GM18507 (cell line): Measurements from ENCODE around the gene TMED3.

Experiments used
- DNase-seq: peaks from one replicate; pipeline ENCODE4 v3.0.0; 2011; ENCODE audit warnings: low read depth; ENCODE audit not compliant: insufficient read length; ENCODE audit errors: extremely low spot score
- FAIRE-seq: peaks from 2 replicates; lab custom pipeline; 2011; peaks lifted over from hg19 to GRCh38; lab: Jason Lieb, UNC

TMED3 gene

DNA sequence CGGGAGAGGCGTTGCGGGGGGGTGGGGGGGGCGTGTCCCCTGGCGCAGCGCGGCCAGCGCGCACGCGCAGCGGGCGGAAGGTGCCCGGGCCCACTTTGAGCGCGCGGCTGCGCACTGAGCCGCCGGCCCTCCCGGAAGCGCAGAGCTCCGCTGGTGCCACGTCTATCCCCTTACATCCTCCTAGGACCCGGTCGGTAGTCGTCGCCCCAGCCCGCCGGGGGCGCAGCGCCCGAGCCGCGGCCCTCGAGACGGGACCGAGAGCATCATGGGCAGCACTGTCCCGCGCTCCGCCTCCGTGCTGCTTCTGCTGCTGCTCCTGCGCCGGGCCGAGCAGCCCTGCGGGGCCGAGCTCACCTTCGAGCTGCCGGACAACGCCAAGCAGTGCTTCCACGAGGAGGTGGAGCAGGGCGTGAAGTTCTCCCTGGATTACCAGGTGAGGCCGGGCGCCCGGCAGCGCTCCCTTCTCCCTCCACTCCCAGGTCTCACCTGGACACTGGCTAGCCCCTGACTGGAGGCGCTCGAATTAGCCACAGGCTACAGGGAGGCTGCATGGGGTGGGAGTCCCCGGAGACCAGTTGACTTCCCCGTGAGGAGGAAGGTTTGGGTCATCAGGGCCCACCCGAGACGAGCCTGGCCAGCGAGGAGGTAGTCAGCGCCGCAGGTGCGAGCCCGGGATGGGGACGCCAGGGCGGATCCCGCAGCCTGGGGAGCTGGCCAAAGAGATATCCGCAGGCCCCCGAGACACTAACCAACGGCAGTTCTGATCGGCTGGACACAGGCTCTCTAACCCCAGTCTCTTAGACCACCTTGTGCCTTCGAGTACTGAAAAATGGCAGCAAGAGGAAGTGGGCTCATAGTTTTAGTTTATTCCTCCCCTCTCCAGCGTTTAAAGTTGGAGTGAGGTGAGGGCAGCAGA, at the start of gene TMED3:
TSS of gene TMED3 (plus strand) at position 128 of the 916 bp plus-strand sequence. CDS start at position 266, 138 bp downstream.
- FAIRE-seq, result peak; percentile 81
- DNase-seq, result peak; percentile 97

DNA sequence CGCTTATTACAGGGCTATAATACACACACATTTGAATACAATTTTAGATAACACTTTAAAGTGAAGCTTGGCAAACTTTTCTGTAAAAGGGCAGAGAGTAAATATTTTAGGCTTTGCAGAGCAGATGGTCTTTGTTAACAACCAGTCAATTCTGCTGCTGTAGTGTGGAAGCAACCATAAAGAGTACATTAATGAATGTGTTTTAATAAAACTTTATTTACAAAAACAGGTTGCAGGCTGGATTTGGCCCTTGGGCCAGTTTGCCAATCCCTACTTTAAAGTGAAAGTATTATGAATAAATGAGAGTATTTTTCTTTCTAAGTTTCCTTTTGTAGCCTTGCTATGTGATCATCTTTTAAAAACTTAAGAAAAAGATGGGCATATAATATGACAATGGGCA, 49.1 kb upstream of the TMED3 start:
- FAIRE-seq (no peak), DNase-seq (no peak)

DNA sequence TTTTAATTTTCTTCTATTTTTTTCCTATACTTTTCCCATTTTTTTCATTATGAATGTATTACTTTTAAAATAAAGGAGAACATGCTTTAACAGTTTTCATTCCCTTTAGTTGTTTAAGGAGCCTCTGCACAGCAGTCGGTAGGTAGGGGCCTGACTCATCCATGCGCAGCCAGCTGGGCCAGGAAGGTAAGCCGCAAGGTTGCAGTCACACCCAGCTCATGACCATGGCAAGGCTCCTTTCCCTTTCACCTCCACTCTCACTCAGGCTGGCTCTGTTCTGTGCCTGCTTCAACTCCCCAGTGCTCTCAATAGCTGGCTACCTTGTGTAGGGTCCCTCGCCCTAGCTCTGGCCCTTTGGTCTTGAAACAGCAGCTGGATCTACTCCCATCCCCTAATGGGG, 45.7 kb upstream of the TMED3 start:
- no peak for FAIRE-seq
- no peak for DNase-seq

DNA sequence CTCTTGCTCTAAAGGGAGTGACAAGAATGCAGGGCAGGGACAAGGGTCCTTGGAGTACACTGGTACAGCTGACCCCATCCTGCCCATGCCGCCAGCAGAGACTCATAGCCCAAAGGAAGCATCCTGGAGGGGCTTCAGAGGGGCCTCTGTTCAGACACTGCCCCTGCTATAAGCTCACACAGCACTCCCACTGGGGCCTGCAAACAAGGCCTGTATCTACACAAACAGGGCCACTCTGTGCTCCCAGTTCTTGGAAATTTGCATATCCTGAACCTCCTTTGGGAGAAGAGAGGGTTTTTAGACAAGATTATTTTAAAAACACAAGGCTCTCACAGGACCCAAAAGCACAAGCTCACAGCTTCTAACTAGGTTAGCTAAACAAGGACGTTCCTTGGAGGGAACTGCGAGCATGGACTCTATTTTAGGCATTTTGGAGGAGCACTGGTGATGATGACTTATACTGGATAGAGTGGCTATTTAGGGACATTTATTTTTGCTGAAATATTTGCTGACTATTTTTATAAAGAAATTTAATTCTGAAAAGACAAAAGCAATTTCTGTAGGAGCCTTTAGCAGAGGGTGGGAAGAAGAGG, 44.8 kb upstream of the TMED3 start:
- DNase-seq, result no peak
- no peak for FAIRE-seq

DNA sequence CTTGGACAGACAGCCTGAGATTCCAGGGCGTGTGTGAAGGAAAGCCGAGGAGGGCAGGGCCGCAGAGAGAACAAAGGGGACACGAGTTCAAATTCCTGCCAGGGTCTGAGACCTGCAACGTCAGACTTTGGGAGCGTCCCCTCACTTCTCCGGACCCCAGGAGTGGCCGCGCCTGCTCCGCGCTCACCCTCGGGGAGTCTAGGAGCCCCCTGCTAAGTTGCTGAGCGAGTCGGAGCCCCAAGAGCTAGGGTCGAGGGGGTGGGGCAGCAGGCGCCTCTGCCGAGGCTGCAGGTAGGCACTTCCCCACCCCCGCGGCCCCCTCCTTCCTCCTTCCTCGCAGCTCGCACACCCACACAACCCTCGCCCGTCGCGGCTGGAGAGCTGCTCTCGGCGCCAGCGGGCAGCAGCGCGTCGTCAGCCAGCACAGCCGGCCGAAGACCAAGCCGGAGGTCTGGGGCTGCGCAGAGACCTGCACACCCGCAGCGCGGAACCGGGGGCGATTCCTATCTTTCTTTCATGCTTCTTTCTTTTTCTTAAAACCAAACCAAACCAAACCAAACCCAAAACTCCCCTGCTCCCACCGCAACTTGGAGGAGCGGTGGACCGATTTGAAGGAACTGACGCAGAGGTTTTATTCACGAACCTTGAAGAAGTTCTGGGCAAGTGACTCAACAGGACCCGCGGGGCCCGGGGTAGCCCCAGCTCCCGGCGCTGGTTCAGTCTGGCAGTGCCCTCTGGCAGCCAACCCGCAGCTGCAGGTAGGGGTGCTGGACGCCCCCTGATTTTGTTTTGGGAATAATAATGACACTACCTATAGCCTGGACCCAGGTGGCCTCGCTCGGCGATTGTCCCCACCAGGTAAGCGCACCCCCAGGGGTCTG, 28.3 kb upstream of the TMED3 start, which contains the start of gene ANKRD34C:
TSS of gene ANKRD34C (plus strand) at position 352 of the 881 bp plus-strand sequence. CDS start 10,563 bp downstream, outside the sequence.
- no peak for DNase-seq
- FAIRE-seq, result no peak

GRCh38 chr15:79283252-79284048, 27.5 kb upstream of the TMED3 start:
- DNase-seq (peak; percentile 8), FAIRE-seq (no peak)

DNA sequence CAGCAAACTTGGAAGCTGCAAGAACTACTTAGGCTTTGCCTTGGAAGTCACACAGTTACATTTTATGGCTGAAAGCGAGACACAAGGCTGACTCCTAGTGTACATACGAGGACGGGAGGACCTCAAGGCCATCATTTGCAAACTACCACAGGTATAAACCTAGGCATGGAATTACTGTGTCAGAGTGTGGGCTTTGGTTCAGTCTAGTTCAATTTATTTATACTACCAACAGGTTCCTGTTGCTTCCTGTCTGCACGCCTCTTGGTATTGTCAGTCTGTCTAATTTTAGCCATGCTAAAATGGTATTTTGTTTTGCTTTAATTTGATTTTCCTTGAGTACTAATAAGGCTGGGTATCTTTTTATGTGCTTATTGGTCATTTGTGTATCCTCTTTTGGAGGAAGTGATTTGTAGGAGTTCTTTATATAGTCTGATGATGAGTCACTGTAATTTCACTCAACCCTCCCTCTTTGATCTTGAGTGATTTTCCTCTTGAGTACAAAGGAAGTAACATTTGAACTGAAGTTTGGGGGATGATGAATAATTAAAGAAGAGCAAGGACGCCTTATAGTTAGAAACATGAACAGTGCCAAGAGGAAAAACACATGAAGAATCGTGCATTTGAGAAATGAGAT, 20.2 kb upstream of the TMED3 start:
- FAIRE-seq, result no peak
- no peak for DNase-seq

DNA sequence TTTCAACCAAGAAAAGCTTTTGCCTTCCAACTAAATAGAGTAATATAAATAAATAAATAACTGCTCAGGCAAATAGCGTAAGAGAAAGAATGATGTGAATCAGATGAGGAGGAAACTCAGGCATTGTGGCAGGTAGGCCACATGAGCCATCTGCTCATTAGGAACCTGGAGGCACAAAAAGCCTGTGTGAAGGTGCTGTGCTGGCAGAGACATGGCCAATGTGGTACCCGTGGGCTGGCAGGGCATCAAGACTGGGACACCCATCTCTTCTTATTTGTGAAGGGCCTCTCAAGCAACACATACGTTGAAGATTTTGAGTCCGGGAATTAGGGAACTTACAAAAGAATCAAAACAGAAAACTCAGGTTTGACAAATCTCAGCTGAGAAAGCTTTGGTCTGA, 18.9 kb upstream of the TMED3 start:
- FAIRE-seq, result no peak

GRCh38 chr15:79294075-79294474, 16.8 kb upstream of the TMED3 start:
- no peak for FAIRE-seq
- no peak for DNase-seq

More for the DNA sequence above, 18.9 kb upstream of the TMED3 start:
- no peak for DNase-seq

GRCh38 chr15:79296583-79296982, 14.3 kb upstream of the TMED3 start:
- FAIRE-seq, result peak; percentile 71

GRCh38 chr15:79299126-79299840, 11.6 kb upstream of the TMED3 start:
- no peak for DNase-seq
- FAIRE-seq, result no peak

More at GRCh38 chr15:79296583-79296982, 14.3 kb upstream of the TMED3 start:
- DNase-seq, result no peak

DNA sequence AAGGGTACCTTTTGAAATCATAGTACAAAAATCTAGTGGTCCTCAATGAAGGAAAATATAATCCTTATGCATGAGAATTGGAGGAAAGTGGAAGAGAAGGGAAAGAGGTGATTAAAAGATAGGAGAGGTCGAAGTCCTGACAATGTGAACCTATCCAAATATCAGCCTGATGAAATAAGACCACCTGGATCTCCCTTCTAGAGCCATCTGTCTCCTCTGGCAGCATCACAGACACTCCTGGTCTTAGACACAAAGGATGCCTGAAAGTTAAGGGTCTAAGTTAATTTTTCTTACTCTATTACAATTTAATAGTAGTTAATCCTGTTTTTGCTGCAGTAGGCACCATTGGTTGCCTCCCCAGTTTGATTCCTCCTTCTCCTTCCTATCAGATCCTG, 11.1 kb upstream of the TMED3 start:
- DNase-seq (no peak), FAIRE-seq (no peak)

GRCh38 chr15:79307251-79307650, 3.7 kb upstream of the TMED3 start:
- FAIRE-seq, result no peak
- DNase-seq, result no peak

- DNase-seq, result no peak
- FAIRE-seq, result no peak
These were observed 2.0 kb upstream of the TMED3 start for GRCh38 chr15:79308874-79309273.

DNA sequence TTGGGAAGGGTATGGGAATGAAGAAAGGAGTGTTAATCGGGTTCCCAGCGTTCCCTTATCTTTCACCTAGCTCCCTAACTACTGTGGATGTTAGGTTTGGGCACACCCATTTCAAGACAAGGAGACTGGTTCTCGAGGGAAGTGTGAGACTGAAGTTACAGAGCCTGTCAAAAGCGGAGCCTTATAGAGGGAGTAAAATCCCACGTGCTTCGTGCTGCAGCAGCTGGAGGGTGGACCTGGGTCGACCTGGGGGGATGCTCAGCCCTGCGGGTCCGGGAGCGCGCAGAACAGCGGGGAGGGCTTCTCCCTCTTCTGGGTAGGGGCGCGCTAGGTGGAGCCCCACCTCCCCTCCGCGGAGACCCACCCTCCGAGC, 314 bp upstream of the TMED3 start:
- DNase-seq (no peak), FAIRE-seq (no peak)

GRCh38 chr15:79311901-79312553, 1.1 kb downstream of the TMED3 start:
- DNase-seq, result no peak
- FAIRE-seq, result no peak

- FAIRE-seq (no peak), DNase-seq (no peak)
These were observed 3.3 kb downstream of the TMED3 start for GRCh38 chr15:79314186-79314585.

DNA sequence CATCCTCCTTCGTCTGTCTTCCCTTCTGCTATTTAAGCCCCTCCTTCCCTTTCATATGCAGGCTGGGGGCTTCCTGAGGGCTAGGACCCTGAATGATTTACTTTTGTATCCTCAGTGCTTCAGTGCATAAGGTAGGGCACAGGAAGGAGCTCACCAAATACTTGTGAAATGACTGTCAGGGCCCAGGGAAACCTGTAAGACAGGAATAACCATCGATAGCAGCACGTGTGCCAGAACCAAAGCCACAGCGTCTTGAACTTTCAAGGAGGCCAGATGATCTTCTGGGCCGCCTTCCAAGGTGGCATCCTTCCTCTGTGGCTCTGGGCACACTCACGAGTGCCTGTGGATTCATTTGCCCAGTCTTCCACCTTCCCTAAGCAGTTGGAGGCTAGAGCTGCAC, 3.9 kb downstream of the TMED3 start:
- no peak for DNase-seq
- FAIRE-seq, result no peak
